HG02973 (cell line): ENCODE measurements around the gene KRTAP10-11.
"Not testable (repeated sequence)": the region's sequence is repeated elsewhere in the genome, so short reads cannot be mapped to it uniquely, and the experiment has no call there.

ENCODE experiments used
- ATAC-seq: cut with Tn5 transposase; IDR thresholded peaks from one replicate; pipeline ENCODE4 v1.9.1; 2021; ENCODE audit warnings: moderate library complexity; ENCODE audit not compliant: unreplicated experiment

KRTAP10-11 gene

DNA sequence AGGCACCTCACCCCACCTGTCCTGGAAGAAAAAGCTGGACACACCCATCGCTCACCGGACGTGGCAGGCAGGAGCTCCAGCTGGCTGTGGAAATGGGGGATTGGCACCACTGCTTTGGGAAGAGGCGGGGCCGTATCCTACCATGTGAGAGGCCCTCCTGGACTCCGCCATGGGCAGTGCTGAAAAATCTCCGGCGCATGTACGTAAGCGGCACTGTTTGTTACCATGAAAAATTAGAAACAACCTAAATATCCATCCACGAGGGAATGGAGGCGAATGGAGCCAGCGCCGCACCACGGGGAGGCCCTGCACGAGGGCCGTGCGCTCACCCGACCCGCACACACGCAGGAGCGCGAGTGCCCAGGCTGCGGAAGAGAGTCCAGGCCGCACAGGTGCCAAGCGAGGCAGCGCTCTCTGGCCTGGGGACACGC, 31.2 kb upstream of the KRTAP10-11 start:
- ATAC-seq: no peak

DNA sequence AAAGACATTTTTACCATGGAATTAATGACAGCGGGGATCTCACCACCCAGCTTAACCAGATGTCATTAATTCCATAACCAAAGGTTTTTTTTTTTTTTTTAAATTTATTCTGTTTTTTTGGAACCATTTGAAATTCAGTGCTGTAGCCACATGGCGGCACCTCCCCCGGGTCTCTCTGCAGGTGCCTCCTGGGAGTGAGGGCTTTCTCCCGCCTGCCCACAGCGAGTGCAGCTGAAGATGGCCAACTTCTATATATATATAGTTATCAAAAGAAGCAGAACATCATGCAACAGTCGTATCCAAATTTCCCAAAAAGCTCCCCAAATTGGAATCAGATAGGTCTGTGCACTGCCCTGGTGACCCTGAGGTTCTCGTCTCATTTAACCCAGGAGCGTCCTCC, 30.7 kb upstream of the KRTAP10-11 start:
- no peak for ATAC-seq

DNA sequence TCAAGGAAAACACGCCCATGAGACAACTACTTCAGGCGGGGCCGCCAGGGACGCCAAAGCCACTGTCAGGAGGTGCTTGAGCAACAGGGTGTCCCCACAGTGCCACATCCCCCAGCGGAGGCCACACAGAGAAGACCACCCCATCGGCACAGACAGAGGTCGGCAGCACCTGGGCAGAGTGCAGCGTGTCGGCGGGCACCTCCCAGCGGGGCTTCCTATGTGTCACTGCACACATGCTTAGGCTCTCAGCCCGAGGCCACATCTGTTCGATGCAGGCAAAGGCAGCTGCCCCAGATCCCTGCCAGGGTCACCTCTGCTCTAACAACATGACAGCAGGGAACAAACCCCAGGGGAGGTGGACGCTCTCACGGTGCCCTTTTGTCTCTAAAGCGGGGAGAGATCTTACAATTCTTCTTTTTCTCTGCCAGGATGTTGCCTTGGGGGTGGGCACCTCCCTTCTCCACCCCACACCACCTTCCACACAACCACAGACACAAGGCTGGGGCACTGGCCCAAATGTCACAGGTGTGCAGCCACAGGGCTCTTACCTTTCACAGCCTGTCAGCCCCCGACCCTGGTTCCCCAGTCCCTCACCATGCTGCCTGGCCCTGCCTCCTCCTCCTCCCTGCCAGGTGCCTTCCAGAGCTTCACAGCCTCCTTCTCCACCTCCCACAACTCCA, 30.2 kb upstream of the KRTAP10-11 start:
- no peak for ATAC-seq

DNA sequence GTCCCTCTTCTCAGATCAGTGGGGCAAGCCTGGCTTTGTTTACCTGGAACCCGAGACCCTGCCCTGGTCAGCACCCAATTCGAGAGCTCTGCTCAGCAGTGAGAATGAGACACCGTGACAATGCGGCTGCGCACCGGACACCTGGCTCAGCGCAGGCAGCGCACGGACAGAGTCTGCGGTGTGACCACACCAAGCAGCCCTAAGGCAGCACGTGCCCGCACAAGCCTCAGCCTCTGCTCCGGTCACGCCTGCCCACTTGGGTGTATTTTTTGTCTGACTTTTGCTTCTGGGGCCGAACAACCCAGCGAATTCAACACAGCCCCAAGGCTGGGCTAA, 29.7 kb upstream of the KRTAP10-11 start:
- no peak for ATAC-seq

DNA sequence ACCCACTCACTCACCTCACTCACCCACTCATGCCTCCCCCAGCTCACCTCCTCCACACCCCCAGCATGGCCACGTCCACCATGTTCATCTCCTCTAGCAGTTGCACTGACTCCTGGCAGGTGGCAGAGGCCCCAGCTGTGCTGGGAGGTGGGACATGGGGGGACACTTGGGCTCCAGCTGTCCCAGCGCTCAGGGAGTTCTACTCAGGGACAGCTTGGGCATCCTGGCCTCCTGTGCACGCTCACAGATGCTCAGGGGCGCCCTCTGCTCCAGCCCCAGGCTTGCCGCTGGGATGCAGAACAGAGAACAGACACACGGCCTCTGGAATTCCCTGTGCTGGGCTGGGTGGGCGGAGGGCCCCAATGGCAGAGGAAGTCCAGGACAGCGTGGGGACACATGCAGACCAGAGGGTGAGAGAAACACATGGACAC, 29.1 kb upstream of the KRTAP10-11 start:
- ATAC-seq: no peak

DNA sequence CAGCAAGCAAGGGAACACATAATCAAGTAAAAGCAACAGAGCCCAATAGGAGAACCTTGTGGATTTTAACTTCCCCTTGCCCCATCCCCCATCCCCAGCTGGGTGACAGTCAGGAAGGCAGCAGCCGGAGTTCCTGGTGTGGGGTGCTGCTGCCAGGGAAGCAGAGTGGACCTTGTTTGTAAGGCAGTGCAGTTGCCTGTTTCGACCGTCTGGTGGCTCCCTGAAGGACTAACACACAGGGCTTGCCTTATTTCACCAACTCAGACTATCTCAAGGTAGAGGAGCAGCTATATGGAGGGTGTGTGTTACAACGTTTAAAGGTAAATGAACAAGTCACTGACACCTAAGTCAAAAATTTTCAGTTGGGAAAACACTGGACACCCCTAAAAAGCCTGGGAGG, 27.7 kb upstream of the KRTAP10-11 start:
- no peak for ATAC-seq

DNA sequence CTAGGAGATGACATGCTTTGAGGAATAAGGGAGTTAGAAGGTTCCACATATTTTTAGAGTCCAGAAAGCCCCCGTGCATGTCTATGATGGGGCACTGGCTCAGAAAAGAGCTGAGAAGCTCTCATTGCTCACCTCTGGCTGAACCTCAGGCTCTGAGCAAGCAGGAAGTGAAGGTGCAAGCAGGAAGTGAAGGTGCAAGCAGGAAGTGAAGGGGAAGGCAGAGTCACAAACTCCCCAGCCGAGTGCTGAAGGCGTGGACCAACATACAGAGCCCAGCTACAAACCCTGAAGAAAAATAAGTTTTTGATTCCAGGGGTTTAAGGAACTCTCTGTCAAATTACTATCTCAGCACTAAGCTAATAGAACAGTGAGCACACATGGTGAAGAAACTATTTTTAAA, 27.3 kb upstream of the KRTAP10-11 start:
- no peak for ATAC-seq

DNA sequence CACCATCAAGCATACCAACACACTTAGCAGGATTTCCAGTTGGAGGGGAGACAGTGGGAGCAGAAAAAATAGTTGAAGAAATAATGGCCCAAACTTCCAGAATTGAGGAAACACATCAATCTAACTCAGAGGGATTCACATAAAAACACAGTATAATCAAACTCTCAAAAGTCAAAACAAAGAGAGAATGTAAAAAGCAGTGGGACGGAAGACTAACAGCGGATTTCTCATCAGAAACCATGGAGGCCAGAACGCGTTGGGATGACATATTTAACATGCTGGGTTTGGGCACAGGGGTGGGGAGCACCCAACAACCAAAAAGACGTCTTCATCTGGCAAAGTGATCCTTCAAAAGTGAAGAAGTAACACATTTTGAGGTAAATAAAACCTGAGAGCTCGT, 26.3 kb upstream of the KRTAP10-11 start:
- no peak for ATAC-seq

DNA sequence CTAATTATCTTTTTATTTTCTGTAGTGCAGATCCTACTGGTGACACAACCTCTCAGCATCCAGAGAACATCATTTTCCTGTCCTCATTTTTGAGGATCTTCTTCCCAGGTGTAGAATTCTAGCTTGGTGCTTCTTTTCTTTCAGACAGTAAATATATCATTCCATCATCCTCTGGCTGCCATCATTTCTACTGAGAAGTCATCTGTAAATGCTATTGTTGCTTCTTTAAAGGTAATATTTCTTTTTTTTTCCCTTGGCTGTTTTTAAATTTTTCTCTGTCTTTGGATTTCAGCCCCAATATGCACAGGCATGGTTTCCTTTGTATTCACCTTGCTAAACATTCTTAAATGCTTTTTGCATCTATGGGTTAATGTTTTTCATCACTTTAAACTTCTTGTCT, 22.6 kb upstream of the KRTAP10-11 start:
- ATAC-seq: no peak

DNA sequence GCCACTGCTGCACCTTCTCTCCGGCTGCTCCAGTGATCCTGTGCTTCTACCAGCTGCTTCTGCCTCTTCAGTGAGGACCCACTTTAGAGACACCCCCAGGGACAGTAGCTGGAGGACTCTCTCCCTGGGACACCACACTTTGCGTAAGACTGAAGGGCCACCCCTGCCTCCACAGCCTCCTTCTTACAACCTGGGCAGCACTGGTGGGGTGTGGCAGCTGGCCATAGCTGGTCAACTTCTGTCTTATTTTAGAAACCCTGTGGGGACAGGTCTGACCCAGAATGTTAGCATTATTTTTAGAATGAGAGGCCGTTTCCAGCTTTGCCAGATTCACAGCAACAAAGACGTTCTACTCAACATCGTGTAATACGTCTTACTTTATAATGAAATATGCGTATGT, 20.5 kb upstream of the KRTAP10-11 start:
- no peak for ATAC-seq

DNA sequence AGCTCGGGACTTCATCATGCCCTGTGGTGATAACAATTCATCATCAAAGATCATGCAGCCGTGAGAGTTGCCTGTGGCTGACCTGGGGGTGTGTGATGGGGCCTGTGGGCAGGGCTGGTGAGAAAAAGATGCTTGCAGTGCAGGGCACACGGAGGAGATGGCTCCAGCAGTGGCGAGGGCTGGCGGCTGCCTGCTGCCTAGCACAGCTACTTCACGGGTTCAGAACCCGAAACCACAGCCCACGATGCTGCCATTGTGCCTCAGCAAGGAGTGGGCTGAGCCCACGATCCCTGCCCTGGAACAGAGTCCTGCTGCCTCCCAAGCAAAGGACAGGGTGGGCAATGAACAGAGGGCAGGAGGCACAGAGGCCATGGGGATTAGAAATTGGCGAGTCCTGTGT, 20.0 kb upstream of the KRTAP10-11 start:
- no peak for ATAC-seq

DNA sequence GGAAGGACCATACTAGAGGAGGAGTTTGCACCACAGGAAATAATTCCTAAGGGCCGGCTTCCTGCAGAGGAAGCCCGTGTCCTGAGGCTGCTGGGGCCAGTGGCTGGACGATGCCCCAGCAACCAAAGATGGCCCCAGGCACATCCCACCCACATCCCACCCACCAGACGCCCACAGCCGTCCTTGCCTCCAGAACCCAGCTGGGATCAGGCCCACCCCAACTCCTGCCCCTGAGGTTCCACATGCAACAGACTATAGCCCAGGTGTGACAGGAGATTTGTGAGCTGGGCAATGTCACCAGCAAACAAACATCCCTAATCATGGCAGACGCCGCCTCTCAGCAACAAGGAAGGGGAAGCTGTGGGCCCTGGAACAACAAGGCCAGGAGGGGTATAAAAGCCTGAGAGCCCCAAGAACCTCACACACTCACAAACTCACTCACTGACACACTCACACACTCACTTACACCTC, 19.5 kb upstream of the KRTAP10-11 start, which contains the start of gene KRTAP10-9:
TSS of gene KRTAP10-9 (plus strand) at position 421 of the 471 bp plus-strand sequence. CDS start 79 bp downstream, outside the sequence.
- no peak for ATAC-seq

DNA sequence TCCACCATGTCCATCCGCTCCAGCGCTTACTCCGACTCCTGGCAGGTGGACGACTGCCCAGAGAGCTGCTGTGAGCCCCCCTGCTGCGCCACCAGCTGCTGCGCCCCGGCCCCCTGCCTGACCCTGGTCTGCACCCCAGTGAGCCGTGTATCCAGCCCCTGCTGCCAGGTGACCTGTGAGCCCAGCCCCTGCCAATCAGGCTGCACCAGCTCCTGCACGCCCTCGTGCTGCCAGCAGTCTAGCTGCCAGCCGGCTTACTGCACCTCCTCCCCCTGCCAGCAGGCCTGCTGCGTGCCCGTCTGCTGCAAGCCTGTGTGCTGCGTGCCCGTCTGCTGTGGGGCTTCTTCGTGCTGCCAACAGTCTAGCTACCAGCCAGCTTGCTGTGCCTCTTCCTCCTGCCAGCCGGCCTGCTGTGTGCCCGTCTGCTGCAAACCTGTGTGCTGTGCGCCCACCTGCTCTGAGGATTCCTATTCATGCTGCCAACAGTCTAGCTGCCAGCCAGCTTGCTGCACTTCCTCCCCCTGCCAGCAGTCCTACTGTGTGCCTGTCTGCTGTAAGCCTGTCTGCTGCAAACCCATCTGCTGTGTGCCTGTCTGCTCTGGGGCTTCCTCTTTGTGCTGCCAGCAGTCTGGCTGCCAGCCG, 18.9 kb upstream of the KRTAP10-11 start:
- ATAC-seq: not testable (repeated sequence)

DNA sequence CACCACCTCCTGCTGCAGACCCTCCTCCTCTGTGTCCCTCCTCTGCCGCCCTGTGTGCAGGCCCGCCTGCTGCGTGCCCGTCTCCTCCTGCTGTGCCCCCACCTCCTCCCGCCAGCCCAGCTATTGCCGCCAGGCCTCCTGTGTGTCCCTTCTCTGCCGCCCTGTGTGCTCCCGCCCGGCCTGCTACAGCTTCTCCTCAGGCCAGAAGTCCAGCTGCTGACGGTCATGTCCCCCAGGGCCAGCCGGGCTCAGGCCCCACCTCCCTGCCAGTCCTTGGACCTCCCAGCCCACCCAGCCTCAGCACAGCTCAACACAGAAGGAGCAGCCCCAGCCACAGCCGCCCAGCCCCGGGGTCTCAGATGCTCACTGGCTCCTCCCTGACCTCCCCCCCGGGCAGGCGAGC, 18.4 kb upstream of the KRTAP10-11 start:
- not testable (repeated sequence) for ATAC-seq

DNA sequence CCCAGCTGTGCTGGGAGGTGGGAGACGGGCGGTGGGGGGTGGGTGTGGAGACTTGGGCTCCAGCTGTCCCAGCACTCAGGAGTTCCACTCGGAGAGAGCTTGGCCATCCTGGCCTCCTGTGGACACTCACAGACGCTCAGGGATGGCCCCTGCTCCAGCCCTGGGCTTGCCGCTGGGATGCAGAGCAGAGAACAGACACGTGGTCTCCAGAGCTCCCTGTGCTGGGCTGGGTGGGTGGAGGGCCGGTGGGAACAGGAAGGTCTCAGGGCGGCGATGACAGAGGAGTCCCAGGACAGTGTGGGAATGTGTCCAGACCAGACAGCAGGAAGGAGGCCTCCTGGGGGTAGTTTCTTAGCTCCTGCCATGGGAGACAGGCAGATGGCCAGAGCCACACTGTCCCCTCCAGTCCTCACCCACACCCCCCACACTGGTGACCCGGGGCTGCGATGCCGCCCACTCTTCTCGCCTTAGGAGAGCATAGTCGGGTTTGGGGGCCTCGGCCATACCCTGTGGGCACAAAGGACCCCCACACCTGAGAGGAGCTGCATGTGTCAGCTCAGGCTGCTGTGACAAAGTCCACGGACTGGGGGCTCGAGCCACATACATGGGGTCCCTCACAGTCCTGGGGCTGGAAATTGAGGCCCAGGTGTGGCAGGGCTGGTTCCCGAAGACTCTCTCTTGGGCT, 17.4 kb upstream of the KRTAP10-11 start:
- no peak for ATAC-seq

DNA sequence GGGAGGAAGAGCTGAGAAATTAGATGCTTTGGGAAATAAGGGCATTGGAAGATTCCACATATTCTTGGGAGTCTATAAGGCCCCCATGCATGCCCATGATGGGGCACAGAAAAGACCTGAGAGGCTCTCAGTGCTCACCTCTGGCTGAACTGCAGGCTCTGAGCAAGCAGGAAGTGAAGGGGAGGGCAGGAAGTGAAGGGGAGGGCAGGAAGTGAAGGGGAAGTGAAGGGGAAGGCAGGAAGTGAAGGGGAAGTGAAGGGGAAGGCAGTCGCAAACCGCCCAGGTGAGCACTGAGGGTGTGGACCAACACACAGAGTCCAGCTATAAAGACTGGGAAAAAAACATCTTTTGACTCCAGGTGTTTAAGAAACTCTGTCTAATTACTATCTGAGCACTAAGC, 15.8 kb upstream of the KRTAP10-11 start:
- no peak for ATAC-seq

DNA sequence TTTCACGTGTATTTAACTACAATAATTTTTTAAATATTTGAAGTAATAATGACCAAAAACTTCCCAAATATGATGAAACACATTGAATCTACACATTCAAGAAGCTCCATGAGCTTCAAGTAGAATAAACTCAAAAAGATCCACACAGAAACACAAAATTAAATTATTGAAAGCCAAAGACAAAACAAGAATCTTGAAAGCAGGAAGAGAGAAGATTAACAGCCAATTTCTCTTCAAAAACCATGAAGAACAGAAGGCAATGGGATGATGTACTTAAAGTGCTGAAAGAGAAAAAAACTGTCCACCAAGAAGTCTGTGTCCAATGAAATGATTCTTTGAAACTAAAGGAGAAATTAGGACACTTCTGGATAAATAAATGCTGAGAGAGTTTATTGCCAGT, 14.1 kb upstream of the KRTAP10-11 start:
- ATAC-seq: no peak

DNA sequence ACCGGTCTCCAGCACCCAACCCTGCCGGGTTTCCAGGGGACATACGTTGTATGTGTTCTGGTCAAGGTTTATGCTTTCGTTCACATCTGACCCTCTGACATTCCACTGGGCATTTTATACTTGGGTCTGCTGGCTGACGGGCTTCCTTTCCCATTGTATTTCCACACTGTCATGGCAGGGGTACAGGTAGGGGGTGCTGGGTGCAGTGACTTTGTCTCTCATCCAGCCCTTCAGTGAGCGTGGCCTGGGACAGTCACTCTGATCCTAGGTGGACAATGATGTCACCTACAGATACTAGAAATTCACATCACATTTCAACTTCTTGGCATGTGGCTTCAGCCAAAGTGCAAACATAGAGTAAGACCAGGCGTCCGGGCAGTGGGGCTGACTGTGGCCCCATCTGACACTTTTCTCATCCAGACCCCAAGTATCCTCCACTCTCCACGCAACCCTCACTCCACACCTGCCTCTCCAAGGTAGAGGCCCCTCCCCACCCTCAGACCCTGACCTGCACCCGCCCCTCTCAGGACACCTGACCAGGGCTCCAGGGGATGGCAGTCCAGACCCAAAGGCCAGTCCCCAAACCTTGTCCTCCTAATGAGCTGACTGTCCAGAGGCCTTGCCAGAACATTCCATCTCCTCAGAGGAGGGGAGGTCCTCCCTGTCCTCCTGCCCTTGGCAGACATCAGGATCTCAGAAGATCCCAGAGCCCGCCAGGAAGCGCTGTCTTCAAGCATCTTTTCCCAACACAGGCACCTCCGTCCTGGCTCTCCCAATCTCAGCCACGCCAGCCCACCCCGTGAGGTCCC, 9.8 kb upstream of the KRTAP10-11 start:
- no peak for ATAC-seq

DNA sequence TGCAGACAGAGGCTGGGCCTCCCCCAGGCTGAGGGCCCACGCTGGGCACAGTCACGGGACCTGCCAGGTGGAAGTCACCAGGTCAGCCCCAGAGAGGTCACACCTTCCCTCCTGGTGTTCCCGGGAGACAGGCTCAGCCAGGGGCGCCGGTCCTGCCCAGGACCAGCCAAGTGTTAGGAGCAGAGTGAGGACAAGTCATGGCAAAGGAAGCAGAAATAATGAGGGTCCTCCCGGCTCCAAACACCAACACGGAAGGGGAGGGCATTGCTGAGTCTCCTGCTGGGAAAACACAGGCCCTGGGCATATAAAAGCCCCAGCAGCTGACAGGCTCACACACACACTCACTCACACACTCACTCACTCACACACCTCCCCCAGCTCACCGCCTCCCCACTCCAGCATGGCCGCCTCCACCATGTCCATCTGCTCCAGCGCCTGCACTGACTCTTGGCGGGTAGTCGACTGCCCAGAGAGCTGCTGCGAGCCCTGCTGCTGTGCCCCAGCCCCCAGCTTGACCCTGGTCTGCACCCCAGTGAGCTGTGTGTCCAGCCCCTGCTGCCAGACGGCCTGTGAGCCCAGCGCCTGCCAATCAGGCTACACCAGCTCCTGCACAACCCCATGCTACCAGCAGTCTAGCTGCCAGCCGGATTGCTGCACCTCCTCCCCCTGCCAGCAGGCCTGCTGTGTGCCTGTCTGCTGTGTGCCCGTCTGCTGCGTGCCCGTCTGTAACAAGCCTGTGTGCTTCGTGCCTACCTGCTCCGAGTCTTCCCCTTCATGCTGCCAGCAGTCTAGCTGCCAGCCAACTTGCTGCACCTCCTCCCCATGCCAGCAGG, 9.0 kb upstream of the KRTAP10-11 start, which contains the start of gene KRTAP10-10:
TSS of gene KRTAP10-10 (plus strand) at position 339 of the 833 bp plus-strand sequence. CDS start at position 401, 62 bp downstream.
- ATAC-seq: no peak

DNA sequence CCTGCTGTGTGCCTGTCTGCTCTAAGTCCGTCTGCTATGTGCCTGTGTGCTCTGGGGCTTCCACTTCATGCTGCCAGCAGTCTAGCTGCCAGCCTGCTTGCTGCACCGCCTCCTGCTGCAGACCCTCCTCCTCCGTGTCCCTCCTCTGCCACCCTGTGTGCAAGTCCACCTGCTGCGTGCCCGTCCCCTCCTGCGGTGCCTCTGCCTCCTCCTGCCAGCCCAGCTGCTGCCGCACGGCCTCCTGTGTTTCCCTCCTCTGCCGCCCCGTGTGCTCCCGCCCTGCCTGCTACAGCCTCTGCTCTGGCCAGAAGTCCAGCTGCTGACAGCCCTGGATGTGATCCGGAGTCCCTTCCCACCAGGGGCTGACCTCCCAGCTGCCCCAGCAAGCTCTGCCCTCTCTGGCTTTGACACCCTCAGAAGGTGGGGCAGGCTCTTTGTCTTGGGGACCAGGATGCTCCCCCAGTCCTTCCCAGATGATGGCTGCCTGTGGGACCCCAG, 8.3 kb upstream of the KRTAP10-11 start:
- not testable (repeated sequence) for ATAC-seq
